CD4-positive, alpha-beta T cell treated with Interleukin-17A for 4 hours (primary cell): ENCODE measurements around the gene CDK8.

Source experiments
- DNase-seq: peaks from one replicate; pipeline ENCODE4 v3.0.0-alpha.2; 2020; ENCODE audit warnings: mixed read lengths

CDK8 gene

GRCh38 chr13:26390203-26390602 is 136.3 kb downstream of the CDK8 start:
- DNase-seq, result no peak

- no peak for DNase-seq
Measured at GRCh38 chr13:26400545-26400944, 146.6 kb downstream of the CDK8 start.

- DNase-seq, result no peak
Measured at GRCh38 chr13:26401069-26401468, 147.1 kb downstream of the CDK8 start.

GRCh38 chr13:26401578-26402021 is 147.7 kb downstream of the CDK8 start:
- no peak for DNase-seq

- no peak for DNase-seq
Measured at GRCh38 chr13:26406791-26407190, 152.9 kb downstream of the CDK8 start.

- DNase-seq, result no peak
Measured at GRCh38 chr13:26411206-26411605, 157.3 kb downstream of the CDK8 start.

GRCh38 chr13:26412263-26412662 is 158.3 kb downstream of the CDK8 start:
- no peak for DNase-seq

- DNase-seq, result no peak
Measured at GRCh38 chr13:26412936-26413716, 159.2 kb downstream of the CDK8 start.

- DNase-seq, result no peak
Measured at GRCh38 chr13:26420282-26420960, 166.5 kb downstream of the CDK8 start.

GRCh38 chr13:26422036-26422435 is 168.1 kb downstream of the CDK8 start:
- DNase-seq, result no peak

- DNase-seq, result no peak
Measured at GRCh38 chr13:26423629-26424028, 169.7 kb downstream of the CDK8 start.

- DNase-seq, result no peak
Measured at GRCh38 chr13:26424181-26424580, 170.3 kb downstream of the CDK8 start.

GRCh38 chr13:26425443-26426358 is 171.8 kb downstream of the CDK8 start:
- no peak for DNase-seq

- no peak for DNase-seq
Measured at GRCh38 chr13:26433776-26434175, 179.8 kb downstream of the CDK8 start.

- no peak for DNase-seq
Measured at GRCh38 chr13:26435171-26435570, 181.2 kb downstream of the CDK8 start.

GRCh38 chr13:26435646-26436045 is 181.7 kb downstream of the CDK8 start:
- DNase-seq, result no peak

- no peak for DNase-seq
Measured at GRCh38 chr13:26436914-26437313, 183.0 kb downstream of the CDK8 start.

GRCh38 chr13:26440111-26440510 is 186.2 kb downstream of the CDK8 start:
- no peak for DNase-seq

GRCh38 chr13:26441476-26441875 is 187.5 kb downstream of the CDK8 start:
- DNase-seq, result no peak

GRCh38 chr13:26442541-26442940 is 188.6 kb downstream of the CDK8 start:
- DNase-seq, result no peak

GRCh38 chr13:26445092-26445491 is 191.2 kb downstream of the CDK8 start:
- no peak for DNase-seq

- DNase-seq, result no peak
Measured at GRCh38 chr13:26446751-26447150, 192.8 kb downstream of the CDK8 start.

- no peak for DNase-seq
Measured at GRCh38 chr13:26448032-26448431, 194.1 kb downstream of the CDK8 start.
